ENCODE data around the gene PDIA3. TPM values are rescaled to one million over a fixed set of nuclear protein-coding genes. Genes with fewer than 3 reads are reported as not detected.
A peak's percentile ranks its signal among the peaks of the same experiment; 100 is the strongest.
"Not testable (repeated sequence)": the region's sequence is repeated elsewhere in the genome, so short reads cannot be mapped to it uniquely, and the experiment has no call there.

Gene PDIA3
- total RNA-seq, 1 donor from 2014 or later: 152 TPM

- ATAC-seq (peak; percentile 18), DNase-seq (no peak)
- intact Hi-C loops (cut with micrococcal nuclease): no loop called here
Measured at GRCh38 chr15:43775411-43775965, 29.2 kb downstream of the PDIA3 start.

DNA sequence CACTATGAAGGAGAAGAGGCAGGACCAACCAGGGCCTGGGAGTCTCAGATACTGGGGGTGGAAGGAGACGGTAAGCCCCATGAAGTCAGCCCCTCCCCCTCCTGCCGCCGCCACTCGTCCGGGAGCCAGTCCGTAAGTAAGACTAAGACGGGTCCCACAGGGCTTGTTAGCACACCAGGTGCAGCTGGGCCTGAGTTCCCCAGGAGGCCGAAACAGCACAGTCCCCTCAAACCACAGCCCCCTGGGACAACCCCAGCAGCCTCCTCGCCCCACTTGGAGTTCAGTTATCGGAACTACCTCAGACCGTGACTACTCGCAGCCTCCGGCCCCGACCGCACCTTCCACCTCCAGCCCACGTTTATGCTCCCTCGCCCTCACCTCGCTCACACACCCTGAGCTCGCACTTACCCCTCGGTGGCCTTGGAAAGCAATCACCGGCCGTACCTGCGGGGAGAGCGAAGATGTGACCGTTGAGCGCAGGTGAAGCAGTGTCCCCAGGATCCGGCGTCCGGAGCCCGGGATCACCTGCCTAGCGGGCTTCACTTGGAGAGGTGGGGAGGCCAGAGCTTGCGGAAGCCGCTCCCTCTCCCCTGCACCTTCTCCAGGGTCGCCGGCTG, 30.0 kb downstream of the PDIA3 start:
- no peak for ATAC-seq
- intact Hi-C loops (cut with micrococcal nuclease): no loop called here
- DNase-seq: peak; percentile 43

DNA sequence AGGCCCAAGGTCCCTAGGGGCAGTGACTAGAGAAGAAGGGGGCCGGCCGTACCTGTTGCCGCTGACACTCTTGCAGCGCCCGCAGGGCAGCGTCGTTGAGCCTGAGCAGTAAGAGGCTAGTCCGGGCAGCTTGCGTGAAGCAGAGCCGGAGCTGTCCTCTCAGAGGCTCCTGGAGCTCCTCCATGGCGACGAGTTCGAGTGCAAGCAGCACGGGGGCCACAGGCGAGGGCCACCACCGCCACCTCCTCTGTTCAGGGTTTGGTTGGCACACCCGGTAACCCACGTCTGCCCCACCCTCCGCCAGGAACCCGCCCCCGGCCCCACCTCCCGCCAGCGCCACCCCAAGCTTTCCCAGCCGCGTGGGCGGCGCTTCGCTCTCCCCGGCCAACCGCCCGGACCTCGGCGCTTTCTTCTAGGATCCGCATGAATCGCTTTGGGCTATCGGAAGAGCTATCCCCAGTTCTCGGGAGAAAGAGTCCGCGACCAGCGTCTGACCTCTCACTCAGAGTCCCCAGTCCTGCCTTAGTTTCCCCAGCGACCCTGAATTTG, 30.6 kb downstream of the PDIA3 start, which contains the start of gene ELL3:
Gene ELL3 (minus strand): TSS at position 249 of the 549 bp plus-strand sequence. CDS start 65 bp downstream, at position 184.
- intact Hi-C loops (cut with micrococcal nuclease): no loop called here
- ATAC-seq: peak; percentile 92
- DNase-seq: peak; percentile 87

GRCh38 chr15:43777267-43777914, 31.2 kb downstream of the PDIA3 start:
- DNase-seq (peak; percentile 81), ATAC-seq (peak; percentile 84)
- intact Hi-C loops (cut with micrococcal nuclease): no loop called here

DNA sequence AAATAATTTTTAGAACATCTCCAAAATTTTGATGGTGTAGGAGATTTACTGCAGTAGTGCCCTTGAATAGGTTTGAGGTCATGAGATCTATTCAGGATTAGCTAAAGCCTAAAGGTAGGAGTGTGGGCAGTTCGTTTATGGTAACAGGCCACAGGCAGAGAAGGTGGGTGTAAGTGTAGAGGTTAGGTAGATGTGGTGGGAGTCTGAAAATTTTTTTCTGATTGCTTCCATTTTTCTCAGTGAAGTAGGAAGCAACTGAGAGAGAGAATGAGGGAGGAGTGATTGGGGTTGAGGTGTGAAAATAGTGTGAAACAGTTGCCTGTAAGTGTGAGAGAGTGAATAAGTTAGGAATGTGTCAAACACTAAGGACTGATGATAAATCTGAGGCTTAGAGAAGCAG, 32.8 kb downstream of the PDIA3 start:
- no peak for ATAC-seq
- no peak for DNase-seq
- intact Hi-C loops (cut with micrococcal nuclease): no loop called here

DNA sequence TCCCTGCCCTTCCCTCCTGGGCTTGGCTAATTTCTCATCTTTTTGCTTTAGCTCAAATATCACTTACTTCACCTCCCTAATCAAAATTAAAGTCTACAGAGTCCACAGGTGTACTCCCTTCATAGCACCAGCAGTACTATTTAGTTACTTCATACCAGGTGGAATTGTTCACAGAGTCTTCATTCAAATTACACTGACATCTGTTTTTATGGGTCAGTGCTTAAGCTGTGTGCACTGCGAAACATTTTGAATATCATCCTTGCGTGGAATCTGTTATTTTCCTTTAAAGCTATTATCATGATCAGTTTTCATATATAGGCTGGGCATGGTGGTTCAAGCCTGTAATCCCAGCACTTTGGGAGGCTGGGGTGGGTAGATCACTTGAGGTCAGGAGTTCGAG, 43.2 kb downstream of the PDIA3 start:
- no peak for ATAC-seq
- intact Hi-C loops (cut with micrococcal nuclease): no loop called here
- no peak for DNase-seq

GRCh38 chr15:43791993-43792760, 45.9 kb downstream of the PDIA3 start, which contains the start of gene SERF2:
TSS of gene SERF2 (plus strand) at chr15:43792320. CDS start at chr15:43792377, 57 bp downstream.
- intact Hi-C loops (cut with micrococcal nuclease): no loop called here
- ATAC-seq: peak; percentile 96
- DNase-seq: peak; percentile 100

DNA sequence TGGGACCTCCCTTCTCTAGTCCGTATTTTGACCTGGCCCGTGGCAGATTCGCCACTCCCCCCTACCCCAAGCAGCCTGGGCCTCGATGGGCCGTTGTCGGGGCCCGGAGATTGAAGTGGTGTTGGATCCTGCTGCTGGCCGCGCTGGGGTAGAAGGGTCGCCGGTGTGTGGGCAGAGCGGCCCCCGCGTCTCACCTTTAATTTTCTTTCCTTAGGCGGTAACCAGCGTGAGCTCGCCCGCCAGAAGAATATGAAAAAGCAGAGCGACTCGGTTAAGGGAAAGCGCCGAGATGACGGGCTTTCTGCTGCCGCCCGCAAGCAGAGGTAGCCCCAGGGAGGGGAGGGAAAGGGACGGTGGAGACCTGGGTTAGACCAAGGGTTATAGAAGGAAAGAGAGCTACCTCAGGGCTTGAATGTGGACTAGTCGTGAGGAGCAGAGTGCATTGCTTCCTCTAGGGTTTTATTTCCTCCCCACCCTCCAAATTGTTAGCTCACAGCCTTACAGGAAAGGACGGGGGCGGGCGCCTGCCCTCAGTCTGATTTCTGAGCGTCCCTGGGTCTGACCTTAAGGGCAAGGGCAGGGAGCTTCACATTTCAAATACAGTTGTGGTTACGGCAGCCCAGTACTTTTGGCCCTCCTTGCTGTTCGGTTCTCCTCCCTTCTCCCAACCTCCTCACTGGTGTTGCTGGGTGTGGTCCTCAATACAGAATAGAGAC, 46.7 kb downstream of the PDIA3 start:
- peak; percentile 61 for DNase-seq
- ATAC-seq: peak; percentile 8
- intact Hi-C loops (cut with micrococcal nuclease): no loop called here

- DNase-seq (no peak), ATAC-seq (no peak)
- intact Hi-C loops (cut with micrococcal nuclease): no loop called here
Measured at GRCh38 chr15:43793647-43794046, 47.4 kb downstream of the PDIA3 start.

DNA sequence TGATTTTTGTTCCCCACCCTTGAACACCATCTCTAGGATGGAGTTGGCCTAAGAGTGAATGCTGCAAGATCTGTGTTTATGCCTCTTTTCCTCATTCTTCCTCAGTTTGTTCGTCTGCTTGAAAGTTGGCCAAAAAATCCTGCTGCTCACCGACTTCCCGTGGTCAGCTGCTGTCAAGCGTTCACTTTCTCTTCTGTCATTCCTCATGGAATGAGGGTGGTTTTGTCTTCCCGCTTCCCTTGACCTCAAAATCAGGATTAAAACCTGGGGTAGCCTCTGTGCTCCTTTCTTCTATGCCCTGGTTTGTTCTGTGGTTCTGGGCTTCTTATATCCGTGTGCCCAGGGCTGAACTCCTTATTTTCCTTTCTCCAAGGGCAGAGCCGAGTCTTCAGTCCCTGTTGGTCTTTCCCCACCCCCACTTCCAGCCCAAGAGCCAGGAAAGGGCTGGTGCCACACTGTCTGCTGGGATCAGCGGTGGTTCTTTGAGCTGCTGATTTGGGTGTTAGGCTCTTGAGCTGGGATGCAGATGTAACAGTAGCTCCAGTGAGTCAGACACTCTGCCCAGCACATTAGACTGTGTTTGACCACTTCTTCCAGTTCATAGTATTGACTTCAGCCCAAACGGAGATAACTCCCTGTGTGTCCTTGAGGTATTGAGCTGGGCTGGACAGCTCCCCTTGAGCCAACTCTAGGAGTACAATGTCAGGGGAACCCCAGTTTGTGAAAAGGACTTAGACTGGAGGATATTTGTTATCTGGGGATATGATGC, 48.2 kb downstream of the PDIA3 start:
- intact Hi-C loops (cut with micrococcal nuclease): no loop called here
- ATAC-seq (no peak), DNase-seq (no peak)

GRCh38 chr15:43795197-43795596, 49.0 kb downstream of the PDIA3 start:
- ATAC-seq (no peak), DNase-seq (no peak)
- intact Hi-C loops (cut with micrococcal nuclease): no loop called here

DNA sequence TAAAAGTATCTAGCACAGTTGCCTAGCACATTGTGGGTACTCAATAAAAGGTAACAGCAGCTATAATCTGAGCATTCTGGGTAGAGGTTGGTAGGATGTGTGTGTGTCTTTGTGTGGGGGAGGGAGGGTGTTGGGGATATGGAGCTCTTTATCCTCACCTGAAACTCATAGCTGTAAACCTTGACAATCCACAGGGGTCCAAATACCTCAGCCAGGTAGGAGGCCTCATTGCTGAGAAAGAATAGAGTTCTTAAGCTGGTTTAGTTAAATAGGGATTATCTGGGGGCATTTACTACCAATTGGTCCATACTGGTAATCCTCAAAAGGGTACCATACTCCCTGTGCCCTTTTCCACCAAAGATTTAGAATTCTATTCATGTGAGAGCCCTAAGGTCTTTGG, 49.8 kb downstream of the PDIA3 start:
- ATAC-seq (no peak), DNase-seq (no peak)
- intact Hi-C loops (cut with micrococcal nuclease): no loop called here

DNA sequence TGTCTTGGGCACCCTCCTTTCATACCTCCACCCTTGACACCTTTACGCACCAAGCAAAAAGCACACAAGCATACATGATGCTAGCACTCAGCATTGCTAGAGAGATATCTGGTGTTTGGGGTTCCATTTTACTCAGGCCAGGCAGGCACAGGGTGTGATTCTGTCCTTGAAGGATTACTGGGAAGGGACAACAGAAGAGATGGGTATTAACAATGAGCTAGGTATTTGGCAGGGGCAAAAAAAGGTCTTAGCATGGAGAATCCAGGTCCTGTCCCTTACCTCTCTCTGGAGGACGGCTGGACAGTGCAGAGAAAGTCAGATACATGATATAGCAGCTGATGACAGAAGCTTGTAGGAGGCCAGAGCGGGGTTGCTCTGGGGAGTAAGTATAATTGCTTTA, 50.3 kb downstream of the PDIA3 start:
- DNase-seq (no peak), ATAC-seq (no peak)
- intact Hi-C loops (cut with micrococcal nuclease): no loop called here

DNA sequence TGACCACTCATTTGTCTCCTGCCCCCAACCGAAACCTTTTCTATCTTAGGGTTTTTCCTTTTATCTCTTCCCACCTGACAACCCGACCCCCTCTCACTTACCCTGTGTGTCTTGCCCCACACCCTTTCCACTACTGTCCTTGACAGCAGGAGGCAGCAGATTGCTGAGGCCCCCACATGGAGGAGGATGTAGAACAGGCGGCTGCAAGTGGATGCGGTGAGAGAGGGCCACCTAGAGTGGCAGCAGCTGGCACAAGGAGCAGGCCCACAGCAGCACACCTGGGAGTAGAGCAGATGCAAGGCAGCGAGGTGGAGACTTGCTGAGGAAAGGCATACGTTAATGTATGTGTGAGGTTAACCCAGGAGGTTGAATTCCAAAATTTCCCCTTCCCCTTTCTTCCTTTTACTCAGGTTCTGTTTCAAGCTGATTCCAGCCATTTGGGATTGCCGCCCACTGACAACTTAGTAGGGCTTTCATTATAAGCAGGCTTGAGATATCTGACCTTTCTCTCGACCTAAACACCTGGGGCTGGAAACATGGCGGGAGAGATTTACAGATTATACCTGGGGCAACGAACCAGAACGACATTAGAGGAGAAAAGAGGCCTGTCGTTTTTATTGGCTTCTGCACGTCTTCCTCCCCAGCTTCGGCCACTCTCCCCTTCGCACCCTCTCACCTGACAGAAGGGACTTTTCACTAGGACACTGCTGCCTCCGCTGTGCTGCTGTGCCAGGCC, 53.1 kb downstream of the PDIA3 start:
- intact Hi-C loops (cut with micrococcal nuclease): no loop called here
- ATAC-seq: no peak
- no peak for DNase-seq

DNA sequence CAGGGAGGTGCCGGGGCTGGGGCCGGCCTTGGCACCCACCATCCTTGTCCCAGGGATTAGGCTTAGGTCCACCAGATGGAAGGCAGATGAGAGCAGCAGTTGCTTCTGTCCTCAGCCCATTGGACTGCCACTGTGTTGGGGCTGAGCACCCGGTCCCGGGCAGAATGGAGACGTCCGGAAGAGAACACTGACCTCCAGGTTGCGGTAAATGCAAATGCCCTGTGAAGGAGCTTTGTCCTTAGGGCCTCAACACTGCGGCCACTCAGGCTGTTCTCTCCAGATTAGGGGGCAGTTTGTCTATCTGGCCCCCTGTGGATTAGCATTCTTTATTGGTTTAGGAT, 53.7 kb downstream of the PDIA3 start, which contains the start of gene SERINC4:
Gene SERINC4 (minus strand): TSS at position 276 of the 341 bp plus-strand sequence. CDS start 234 bp downstream, at position 42.
- DNase-seq: no peak
- intact Hi-C loops (cut with micrococcal nuclease): no loop called here
- ATAC-seq: peak; percentile 5

- ATAC-seq (peak; percentile 92), DNase-seq (peak; percentile 96)
- intact Hi-C loops (cut with micrococcal nuclease): no loop called here
Measured at GRCh38 chr15:43800286-43801141, 54.3 kb downstream of the PDIA3 start, which contains the start of gene HYPK. TSS of gene HYPK (plus strand) at chr15:43800599. CDS start at chr15:43800623, 24 bp downstream.

- ATAC-seq; intact Hi-C loops (cut with micrococcal nuclease); DNase-seq: not testable (repeated sequence)
Measured at GRCh38 chr15:43802676-43803075, 56.4 kb downstream of the PDIA3 start.
